ENCODE results near the gene MORN1.
"Not testable (repeated sequence)": the region's sequence is repeated elsewhere in the genome, so short reads cannot be mapped to it uniquely, and the experiment has no call there.

MORN1 gene

GRCh38 chr1:2296614-2297013, 94.7 kb downstream of the MORN1 start:
- Histone ChIP-seq H3K79me2 (ENCODE audit: insufficient read depth, low read length) (no peaks in the 10 kb centered on the region), H3K4me1 (ENCODE audit: insufficient read depth, low read length, severe bottlenecking) (no peaks in the 10 kb centered on the region), H3K27me3 (ENCODE audit: insufficient read depth, low read length) (0 out of 2 replicates have a peak, but pooled peaks cover 5% of the 10 kb centered on the region), H3K27ac (ENCODE audit: low read depth, low read length, poor library complexity, severe bottlenecking) (no peak overlapping the region), H3K9ac (ENCODE audit: low read length) (no peak overlapping the region), H3F3A (ENCODE audit: insufficient read depth, low read length) (no peaks in the 10 kb centered on the region), H3K4me2 (ENCODE audit: low read length) (no peak overlapping the region), H3K9me3 (ENCODE audit: low read length) (no peaks in the 10 kb centered on the region), H3K9me2 (ENCODE audit: low read depth, low read length) (no peaks in the 10 kb centered on the region), H4K20me1 (ENCODE audit: insufficient read depth, low read length) (no peaks in the 10 kb centered on the region), H3K36me3 (ENCODE audit: insufficient read depth, low read length) (no peaks in the 10 kb centered on the region), H2AFZ (ENCODE audit: low read length) (no peak overlapping the region), H3K4me3 (ENCODE audit: low read depth, low read length, poor library complexity, severe bottlenecking) (no peak overlapping the region)
- TF ChIP-seq CTCF (IDR thresholded peaks at IDR 0.05; ENCODE audit: low read length) (no peak), EZH2 (IDR thresholded peaks at IDR 0.05; ENCODE audit: borderline replicate concordance, low read length) (no peak)

DNA sequence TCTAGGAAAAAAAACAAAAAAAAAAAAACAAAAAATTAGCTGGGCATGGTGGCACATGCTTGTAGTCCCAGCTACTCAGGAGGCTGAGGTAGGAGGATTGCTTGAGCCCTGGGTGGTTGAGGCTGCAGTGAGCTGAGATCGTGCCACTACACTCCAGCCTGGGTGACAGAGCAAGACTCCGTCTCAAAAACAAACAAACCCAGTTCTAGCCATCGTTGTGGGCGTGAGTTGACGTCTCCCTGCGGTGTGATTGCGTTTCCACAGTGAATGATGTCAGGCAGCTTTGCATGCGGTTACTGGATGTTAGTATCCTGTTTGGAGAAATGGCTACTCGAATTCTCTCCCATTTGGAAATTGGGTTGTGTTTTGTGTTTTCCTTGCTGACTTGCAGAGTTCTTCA, 95.1 kb downstream of the MORN1 start:
- not testable (repeated sequence) for H3K27me3 ChIP-seq (ENCODE audit: insufficient read depth, low read length); H3K9me3 ChIP-seq (ENCODE audit: low read length); H3K4me3 ChIP-seq (ENCODE audit: low read depth, low read length, poor library complexity, severe bottlenecking); H3K9me2 ChIP-seq (ENCODE audit: low read depth, low read length); H3K4me1 ChIP-seq (ENCODE audit: insufficient read depth, low read length, severe bottlenecking); H3K79me2 ChIP-seq (ENCODE audit: insufficient read depth, low read length); H3K36me3 ChIP-seq (ENCODE audit: insufficient read depth, low read length); H4K20me1 ChIP-seq (ENCODE audit: insufficient read depth, low read length); H3F3A ChIP-seq (ENCODE audit: insufficient read depth, low read length); H2AFZ ChIP-seq (ENCODE audit: low read length); H3K27ac ChIP-seq (ENCODE audit: low read depth, low read length, poor library complexity, severe bottlenecking); H3K9ac ChIP-seq (ENCODE audit: low read length); H3K4me2 ChIP-seq (ENCODE audit: low read length)

- Histone ChIP-seq H3K9me2 (ENCODE audit: low read depth, low read length) (no peaks in the 10 kb centered on the region), H3K36me3 (ENCODE audit: insufficient read depth, low read length) (no peaks in the 10 kb centered on the region), H3K4me1 (ENCODE audit: insufficient read depth, low read length, severe bottlenecking) (no peaks in the 10 kb centered on the region), H3K79me2 (ENCODE audit: insufficient read depth, low read length) (no peaks in the 10 kb centered on the region), H2AFZ (ENCODE audit: low read length) (no peak overlapping the region), H3K4me3 (ENCODE audit: low read depth, low read length, poor library complexity, severe bottlenecking) (no peak overlapping the region), H3K9ac (ENCODE audit: low read length) (no peak overlapping the region), H3F3A (ENCODE audit: insufficient read depth, low read length) (no peaks in the 10 kb centered on the region), H3K27ac (ENCODE audit: low read depth, low read length, poor library complexity, severe bottlenecking) (no peak overlapping the region), H4K20me1 (ENCODE audit: insufficient read depth, low read length) (no peaks in the 10 kb centered on the region), H3K9me3 (ENCODE audit: low read length) (no peaks in the 10 kb centered on the region), H3K4me2 (ENCODE audit: low read length) (no peak overlapping the region), H3K27me3 (ENCODE audit: insufficient read depth, low read length) (0 out of 2 replicates have a peak, but pooled peaks cover 5% of the 10 kb centered on the region)
- no peak for TF ChIP-seq EZH2 (IDR thresholded peaks at IDR 0.05; ENCODE audit: borderline replicate concordance, low read length)
Measured at GRCh38 chr1:2295526-2295925, 95.8 kb downstream of the MORN1 start.

DNA sequence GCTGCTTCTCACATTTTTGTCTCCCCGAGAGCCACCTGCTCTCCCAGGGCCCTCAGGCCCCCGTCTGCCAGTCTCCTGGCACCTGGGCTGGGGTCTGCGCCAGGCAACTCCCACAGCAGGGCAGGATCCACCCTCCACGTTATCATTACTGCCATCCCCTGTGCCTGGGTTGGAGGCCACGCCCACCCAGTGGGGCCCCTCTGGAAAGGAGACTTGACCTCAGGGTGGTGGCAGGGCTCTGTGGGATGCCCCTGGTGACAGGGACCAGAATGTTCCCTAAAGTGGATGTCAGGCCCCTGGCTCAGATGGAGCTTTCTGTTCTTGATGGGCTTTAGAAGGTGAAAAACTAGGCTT, 96.7 kb downstream of the MORN1 start:
- no peaks in the 10 kb centered on the region for H3F3A ChIP-seq (ENCODE audit: insufficient read depth, low read length)
- no peaks in the 10 kb centered on the region for H3K79me2 ChIP-seq (ENCODE audit: insufficient read depth, low read length)
- H4K20me1 ChIP-seq (ENCODE audit: insufficient read depth, low read length): no peaks in the 10 kb centered on the region
- H2AFZ ChIP-seq (ENCODE audit: low read length): no peak overlapping the region
- 0 out of 2 replicates have a peak, but pooled peaks cover 5% of the 10 kb centered on the region for H3K27me3 ChIP-seq (ENCODE audit: insufficient read depth, low read length)
- no peaks in the 10 kb centered on the region for H3K4me1 ChIP-seq (ENCODE audit: insufficient read depth, low read length, severe bottlenecking)
- no peaks in the 10 kb centered on the region for H3K9me2 ChIP-seq (ENCODE audit: low read depth, low read length)
- H3K4me2 ChIP-seq (ENCODE audit: low read length): no peak overlapping the region
- no peaks in the 10 kb centered on the region for H3K36me3 ChIP-seq (ENCODE audit: insufficient read depth, low read length)
- no peak overlapping the region for H3K9ac ChIP-seq (ENCODE audit: low read length)
- TF ChIP-seq CTCF (IDR thresholded peaks at IDR 0.05; ENCODE audit: low read length) (no peak), EZH2 (IDR thresholded peaks at IDR 0.05; ENCODE audit: borderline replicate concordance, low read length) (no peak)
- H3K9me3 ChIP-seq (ENCODE audit: low read length): no peaks in the 10 kb centered on the region
- no peak overlapping the region for H3K27ac ChIP-seq (ENCODE audit: low read depth, low read length, poor library complexity, severe bottlenecking)
- H3K4me3 ChIP-seq (ENCODE audit: low read depth, low read length, poor library complexity, severe bottlenecking): no peak overlapping the region

Data from OCI-LY1 (cell line).